HG03565 (cell line): Measurements from ENCODE around the gene C2.
"Not testable (repeated sequence)": the region's sequence is repeated elsewhere in the genome, so short reads cannot be mapped to it uniquely, and the experiment has no call there.

Experiments used
- ATAC-seq: cut with Tn5 transposase; IDR thresholded peaks from one replicate; pipeline ENCODE4 v1.9.1; 2021; ENCODE audit warnings: mild to moderate bottlenecking, moderate library complexity; ENCODE audit not compliant: unreplicated experiment

C2 gene

GRCh38 chr6:31920811-31921210, 6.7 kb upstream of the C2 start:
- ATAC-seq = no peak

DNA sequence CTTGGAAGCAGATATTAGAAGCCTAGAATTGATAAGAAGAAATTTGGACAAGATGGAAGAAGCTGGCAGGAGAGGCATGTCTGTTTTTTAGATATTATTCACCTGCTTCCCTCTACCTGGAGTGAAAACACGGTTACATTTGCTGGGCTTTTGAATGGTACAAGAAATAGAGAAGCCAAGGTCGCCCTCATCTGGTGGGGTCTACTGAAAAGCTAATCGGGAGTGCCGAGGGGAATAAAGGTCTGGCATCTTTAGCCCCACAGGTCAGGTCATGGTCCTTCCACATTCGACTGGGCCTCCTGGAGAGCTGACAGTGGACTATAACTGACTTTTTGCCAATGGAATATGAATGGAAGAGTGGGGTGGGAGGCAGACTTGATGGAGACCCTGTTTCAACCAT, 4.6 kb upstream of the C2 start:
- ATAC-seq = no peak

DNA sequence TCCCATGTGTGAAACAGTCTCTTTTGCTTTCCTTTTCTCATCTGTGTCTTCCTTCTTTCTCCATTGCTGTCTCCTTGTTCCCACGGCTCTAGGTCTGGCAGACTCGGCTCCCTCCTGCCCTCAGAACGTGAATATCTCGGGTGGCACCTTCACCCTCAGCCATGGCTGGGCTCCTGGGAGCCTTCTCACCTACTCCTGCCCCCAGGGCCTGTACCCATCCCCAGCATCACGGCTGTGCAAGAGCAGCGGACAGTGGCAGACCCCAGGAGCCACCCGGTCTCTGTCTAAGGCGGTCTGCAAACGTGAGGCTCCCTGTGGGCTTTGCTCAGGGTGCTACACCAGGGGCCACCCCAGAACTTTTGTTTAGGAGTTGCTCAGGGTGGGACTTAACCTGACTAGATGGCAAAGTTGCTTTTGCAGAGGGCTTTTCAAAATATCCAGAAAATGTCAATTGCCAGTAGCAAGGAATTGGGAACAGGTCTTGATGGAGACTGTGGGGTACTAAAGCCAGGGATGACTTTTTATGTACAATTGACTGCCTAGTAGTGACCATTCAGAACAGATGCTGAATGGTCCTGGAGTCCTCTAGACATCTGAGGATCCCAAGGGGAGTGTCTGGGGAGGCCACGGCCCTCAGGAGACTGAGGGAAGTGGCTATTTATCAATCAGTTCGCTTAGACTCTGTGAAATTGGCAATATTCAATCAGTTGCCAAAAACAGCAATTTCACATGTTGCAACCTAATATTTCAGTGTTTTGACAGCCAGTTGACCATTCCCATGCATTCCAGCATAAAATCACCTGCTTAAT, 550 bp downstream of the C2 start:
- ATAC-seq = no peak

GRCh38 chr6:31928672-31928939, 1.1 kb downstream of the C2 start:
- no peak for ATAC-seq

GRCh38 chr6:31930962-31931361, 3.4 kb downstream of the C2 start:
- no peak for ATAC-seq

- ATAC-seq = not testable (repeated sequence)
Observed at GRCh38 chr6:31932137-31932536, 4.6 kb downstream of the C2 start.

- ATAC-seq = no peak
Observed at GRCh38 chr6:31933537-31933936, 6.0 kb downstream of the C2 start.

DNA sequence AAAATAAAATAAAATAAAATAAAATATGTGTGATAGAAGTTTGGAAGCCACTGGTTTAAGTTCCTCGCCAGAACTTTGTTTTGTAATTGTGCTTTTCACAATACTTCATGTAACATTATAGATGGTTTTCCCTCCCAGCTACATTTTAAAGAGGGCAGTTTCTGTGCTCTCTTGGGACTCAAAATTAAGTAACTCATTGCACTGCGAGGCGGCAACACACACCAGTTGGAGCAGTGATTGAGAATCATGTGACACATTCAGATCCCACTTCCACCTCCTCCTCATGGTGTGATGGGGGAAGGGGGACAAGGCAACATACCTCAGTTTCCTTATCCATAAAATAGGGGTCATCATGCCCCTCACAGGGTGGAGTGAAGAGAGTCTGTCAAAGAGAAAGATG, 7.5 kb downstream of the C2 start:
- no peak for ATAC-seq

- ATAC-seq = no peak
Observed at GRCh38 chr6:31935823-31936222, 8.3 kb downstream of the C2 start.

GRCh38 chr6:31940256-31940664, 12.7 kb downstream of the C2 start:
- ATAC-seq = no peak

DNA sequence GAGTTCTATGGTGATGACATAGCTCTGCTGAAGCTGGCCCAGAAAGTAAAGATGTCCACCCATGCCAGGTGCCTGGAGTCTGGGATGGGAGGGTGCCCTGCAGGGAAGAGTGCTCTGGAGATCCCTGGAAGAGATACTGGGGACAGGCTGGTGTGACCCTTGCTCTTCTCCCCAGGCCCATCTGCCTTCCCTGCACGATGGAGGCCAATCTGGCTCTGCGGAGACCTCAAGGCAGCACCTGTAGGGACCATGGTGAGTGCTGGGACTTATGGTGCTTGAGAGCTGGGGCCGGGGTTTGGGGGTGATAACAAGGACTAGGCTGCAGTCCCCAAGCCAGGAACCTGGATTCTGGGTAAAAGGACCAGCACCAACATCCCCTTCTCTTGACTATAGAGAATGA, 16.2 kb downstream of the C2 start:
- no peak for ATAC-seq

DNA sequence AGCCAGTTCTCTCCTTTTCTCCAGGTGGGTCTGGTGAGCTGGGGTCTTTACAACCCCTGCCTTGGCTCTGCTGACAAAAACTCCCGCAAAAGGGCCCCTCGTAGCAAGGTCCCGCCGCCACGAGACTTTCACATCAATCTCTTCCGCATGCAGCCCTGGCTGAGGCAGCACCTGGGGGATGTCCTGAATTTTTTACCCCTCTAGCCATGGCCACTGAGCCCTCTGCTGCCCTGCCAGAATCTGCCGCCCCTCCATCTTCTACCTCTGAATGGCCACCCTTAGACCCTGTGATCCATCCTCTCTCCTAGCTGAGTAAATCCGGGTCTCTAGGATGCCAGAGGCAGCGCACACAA, 17.6 kb downstream of the C2 start:
- ATAC-seq = no peak

DNA sequence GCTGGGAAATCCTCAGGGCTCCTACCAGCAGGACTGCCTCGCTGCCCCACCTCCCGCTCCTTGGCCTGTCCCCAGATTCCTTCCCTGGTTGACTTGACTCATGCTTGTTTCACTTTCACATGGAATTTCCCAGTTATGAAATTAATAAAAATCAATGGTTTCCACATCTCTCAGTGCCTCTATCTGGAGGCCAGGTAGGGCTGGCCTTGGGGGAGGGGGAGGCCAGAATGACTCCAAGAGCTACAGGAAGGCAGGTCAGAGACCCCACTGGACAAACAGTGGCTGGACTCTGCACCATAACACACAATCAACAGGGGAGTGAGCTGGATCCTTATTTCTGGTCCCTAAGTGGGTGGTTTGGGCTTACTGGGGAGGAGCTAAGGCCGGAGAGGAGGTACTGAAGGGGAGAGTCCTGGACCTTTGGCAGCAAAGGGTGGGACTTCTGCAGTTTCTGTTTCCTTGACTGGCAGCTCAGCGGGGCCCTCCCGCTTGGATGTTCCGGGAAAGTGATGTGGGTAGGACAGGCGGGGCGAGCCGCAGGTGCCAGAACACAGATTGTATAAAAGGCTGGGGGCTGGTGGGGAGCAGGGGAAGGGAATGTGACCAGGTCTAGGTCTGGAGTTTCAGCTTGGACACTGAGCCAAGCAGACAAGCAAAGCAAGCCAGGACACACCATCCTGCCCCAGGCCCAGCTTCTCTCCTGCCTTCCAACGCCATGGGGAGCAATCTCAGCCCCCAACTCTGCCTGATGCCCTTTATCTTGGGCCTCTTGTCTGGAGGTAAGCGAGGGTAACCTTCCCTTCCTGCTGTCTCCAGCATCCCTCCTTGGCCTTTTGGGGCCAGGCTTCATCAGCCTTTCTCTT, 18.2 kb downstream of the C2 start, which contains the start of gene CFB:
Gene CFB, plus strand, starts transcription at position 589 of the 863 bp plus-strand sequence. Its CDS starts 127 bp downstream, at position 716.
- no peak for ATAC-seq

GRCh38 chr6:31946370-31946885, 18.9 kb downstream of the C2 start:
- no peak for ATAC-seq

- ATAC-seq = no peak
Observed at GRCh38 chr6:31947070-31947675, 19.7 kb downstream of the C2 start.

- ATAC-seq = no peak
Observed at GRCh38 chr6:31947864-31948263, 20.3 kb downstream of the C2 start.

- ATAC-seq = no peak
Observed at GRCh38 chr6:31948306-31948705, 20.8 kb downstream of the C2 start.

- ATAC-seq = no peak
Observed at GRCh38 chr6:31948753-31949413, 21.4 kb downstream of the C2 start.

DNA sequence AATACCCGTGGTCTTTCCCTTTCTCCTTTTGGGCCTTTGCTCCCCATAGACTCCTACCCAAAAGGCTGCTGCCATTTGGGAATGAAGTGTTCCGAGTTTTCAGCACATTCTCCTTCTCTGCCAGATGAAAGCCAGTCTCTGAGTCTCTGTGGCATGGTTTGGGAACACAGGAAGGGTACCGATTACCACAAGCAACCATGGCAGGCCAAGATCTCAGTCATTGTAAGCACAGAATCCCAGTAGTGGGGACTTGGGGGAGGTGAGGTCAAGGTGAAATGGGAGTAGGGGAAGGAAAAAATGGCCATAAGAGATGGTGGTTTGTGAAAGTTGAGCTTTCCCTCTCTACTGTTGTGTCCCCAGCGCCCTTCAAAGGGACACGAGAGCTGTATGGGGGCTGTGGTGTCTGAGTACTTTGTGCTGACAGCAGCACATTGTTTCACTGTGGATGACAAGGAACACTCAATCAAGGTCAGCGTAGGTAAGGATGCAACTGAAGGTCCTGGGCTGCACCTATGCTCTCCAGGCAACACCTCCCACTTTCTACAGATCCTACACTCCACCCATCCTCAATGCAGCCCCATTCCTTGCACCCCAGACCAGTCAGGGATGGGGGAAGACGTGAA, 22.5 kb downstream of the C2 start:
- ATAC-seq = no peak

DNA sequence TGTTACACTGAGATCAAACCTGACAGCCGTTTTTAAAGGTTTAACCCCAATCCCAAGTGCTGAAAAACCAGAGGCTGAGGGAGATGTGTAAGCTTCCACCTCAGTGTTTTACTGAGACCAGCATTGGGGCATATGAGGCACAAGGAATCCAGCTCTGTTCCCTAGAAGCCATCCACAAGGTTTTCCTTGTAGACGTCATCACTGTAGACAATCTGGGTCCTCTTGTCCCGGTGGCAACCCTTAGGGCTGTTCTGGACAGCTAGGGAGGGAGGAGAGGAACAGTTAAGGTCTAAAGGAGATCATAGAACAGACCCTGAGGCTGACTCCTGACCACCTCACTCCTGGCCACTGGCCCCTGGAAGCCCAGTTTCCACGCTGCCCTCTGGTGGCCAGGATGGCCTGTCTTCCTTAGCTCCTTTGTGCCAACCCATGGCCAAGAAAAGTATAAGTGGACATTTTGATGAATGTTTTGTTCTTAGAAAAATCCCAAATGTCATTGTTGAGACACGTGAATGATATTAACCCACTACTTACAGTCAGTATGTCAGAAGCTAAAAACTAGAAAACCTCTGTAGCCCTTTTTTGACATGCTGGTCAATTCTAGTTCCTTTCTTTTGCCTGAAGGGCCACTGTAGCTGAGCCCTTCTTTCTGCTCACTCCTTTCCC, 24.8 kb downstream of the C2 start:
- no peak for ATAC-seq
